Neuron (in vitro differentiated cells): ENCODE results near the gene CD68.
A peak's percentile ranks its signal among the peaks of the same experiment; 100 is the strongest.
"Not testable (repeated sequence)": the region's sequence is repeated elsewhere in the genome, so short reads cannot be mapped to it uniquely, and the experiment has no call there.

Experiments
- H2AFZ ChIP-seq: one replicate; pipeline ENCODE4 v1.6.1; 2013; ENCODE audit warnings: low read depth, mild to moderate bottlenecking, inconsistent platforms, low read length, moderate library complexity
- H3K27me3 ChIP-seq: one replicate; pipeline ENCODE4 v1.6.1; 2013; ENCODE audit warnings: low read length; ENCODE audit not compliant: insufficient read depth
- H3K36me3 ChIP-seq: one replicate; pipeline ENCODE4 v1.6.1; 2013; ENCODE audit warnings: low read length; ENCODE audit not compliant: insufficient read depth
- H3K4me1 ChIP-seq: one replicate; pipeline ENCODE4 v1.6.1; 2013; ENCODE audit warnings: low read length; ENCODE audit not compliant: insufficient read depth
- H3K4me3 ChIP-seq: 2 replicates; pipeline ENCODE4 v1.5.1; 2013; ENCODE audit warnings: mild to moderate bottlenecking, low read length, moderate library complexity
- H3K9me3 ChIP-seq: one replicate; pipeline ENCODE4 v1.6.1; 2013; ENCODE audit warnings: low read length

The CD68 gene

DNA sequence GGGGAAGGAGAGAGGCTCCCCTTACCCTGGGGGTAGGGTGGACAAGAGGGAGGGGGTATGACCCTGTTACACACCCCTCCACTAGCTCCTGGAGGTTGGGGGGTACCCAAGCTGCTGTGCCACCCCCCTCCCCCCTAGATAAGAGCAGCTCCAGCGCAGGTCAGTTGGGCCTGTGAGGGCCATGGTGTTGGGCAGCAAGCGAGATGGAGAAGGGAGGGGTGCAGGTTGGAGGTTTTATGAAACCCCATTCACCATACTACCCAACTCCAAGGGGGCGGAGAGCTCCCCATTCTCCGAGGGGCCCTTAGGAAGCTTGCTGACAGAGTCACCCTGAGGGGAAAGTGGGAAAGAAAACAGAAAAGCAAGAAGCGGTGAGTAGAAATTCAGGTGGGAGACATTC lies 12.2 kb downstream of the CD68 start:
- Histone ChIP-seq H3K9me3 (peaks cover 2% of the 10 kb centered on the region), H3K4me3 (no peak overlapping the region), H3K4me1 (peaks cover 13% of the 10 kb centered on the region), H2AFZ (no peak overlapping the region), H3K36me3 (peaks cover 86% of the 10 kb centered on the region), H3K27me3 (no peaks in the 10 kb centered on the region)

DNA sequence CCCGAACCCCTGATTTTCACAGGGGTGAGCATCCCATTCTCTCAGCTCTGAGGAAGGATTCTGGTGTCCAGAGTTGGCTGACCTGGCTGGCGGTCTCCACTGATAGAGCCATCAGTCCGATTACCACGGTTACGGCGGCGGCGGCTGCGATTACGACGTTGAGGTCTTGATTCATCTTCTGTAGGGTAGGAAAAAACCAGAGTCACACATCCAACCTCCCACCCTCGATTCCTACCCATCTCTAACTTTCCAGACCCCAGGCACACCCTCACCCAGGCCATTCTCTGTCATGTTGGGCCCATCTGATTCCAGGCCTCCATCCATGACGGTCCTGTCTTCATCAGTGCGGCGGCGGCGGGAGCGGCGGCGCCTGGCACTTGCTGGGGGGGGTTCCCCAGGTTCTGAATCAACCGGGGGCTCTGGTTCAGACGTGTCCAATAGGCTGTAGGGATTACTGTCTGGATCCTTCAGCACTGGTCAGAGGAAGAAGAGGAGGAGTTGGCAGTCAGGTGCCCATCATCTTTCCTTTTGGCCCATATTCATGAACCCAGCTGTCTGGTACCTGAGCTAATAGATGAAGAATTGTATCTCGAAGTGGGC lies 13.1 kb downstream of the CD68 start:
- H3K36me3 ChIP-seq, result peaks cover 87% of the 10 kb centered on the region
- peaks cover 13% of the 10 kb centered on the region for H3K4me1 ChIP-seq
- no peak overlapping the region for H2AFZ ChIP-seq
- no peak overlapping the region for H3K4me3 ChIP-seq
- H3K9me3 ChIP-seq, result peaks cover 2% of the 10 kb centered on the region
- no peaks in the 10 kb centered on the region for H3K27me3 ChIP-seq

DNA sequence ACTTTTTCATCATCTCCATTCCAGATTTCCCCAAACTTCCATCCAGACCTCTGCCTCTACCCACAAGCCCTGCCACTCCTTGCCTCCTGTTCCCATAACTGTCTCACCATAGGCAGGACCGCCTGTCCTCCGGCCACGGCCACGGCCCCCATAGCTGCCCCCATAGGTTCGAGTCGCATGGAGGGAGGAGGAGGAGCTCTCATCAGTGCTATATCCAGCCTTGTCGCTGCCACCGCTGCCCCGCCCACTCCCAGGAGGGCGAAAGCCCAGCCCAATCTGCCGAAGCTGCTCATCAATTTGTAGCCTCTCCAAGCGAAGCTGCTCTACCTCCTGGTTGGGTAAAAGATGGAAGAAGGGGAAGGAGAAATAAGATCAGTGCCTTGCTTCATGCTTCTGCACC lies 13.9 kb downstream of the CD68 start:
- no peak overlapping the region for H2AFZ ChIP-seq
- H3K27me3 ChIP-seq, result no peaks in the 10 kb centered on the region
- H3K4me1 ChIP-seq, result peaks cover 13% of the 10 kb centered on the region
- peaks cover 79% of the 10 kb centered on the region for H3K36me3 ChIP-seq
- peaks cover 2% of the 10 kb centered on the region for H3K9me3 ChIP-seq
- H3K4me3 ChIP-seq, result no peak overlapping the region

DNA sequence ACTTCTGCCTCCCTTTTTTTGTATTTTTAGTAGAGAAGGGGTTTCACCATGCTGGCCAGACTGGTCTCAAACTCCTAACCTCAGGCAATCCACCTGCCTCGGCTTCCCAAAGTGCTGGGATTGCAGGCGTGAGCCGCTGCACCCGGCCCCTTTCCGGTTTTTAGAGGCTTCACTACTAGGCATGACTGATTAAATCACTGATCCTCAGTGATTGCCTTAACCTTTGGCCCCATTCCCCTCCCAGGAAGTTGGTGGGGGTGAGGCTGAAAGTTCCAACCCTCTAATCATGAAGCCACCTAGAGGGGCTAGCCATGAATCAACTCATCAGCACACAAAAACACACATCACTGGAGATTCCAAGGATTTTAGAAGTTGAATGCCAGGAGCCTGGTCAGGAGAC lies 18.1 kb downstream of the CD68 start:
- H3K36me3 ChIP-seq, result peaks cover 75% of the 10 kb centered on the region

DNA sequence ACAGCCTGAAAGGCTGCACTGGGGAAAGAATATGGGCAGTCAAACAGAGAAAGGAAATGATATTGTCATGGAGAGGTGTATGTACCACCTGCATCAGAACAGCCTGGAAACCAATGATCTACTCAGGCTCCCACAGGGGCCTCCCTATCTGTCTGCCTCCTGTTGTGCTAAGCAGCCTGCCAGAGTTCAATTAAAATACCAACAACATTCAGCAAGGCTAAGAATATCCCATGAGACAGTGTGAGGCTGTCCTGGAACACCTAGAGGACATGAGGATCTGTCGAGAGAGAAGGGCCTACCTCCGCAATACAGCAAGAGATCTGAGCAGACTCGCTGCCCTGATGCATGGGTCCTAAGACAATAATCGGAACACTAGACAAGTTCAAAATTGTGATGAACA lies 26.8 kb downstream of the CD68 start:
- no peak overlapping the region for H3K4me3 ChIP-seq
- peaks cover 65% of the 10 kb centered on the region for H3K36me3 ChIP-seq
- H3K4me1 ChIP-seq, result no peaks in the 10 kb centered on the region
- H3K27me3 ChIP-seq, result no peaks in the 10 kb centered on the region
- no peaks in the 10 kb centered on the region for H3K9me3 ChIP-seq
- H2AFZ ChIP-seq, result no peak overlapping the region

More for the DNA sequence above, 18.1 kb downstream of the CD68 start:
- not testable (repeated sequence) for H2AFZ ChIP-seq, H3K9me3 ChIP-seq, H3K4me3 ChIP-seq, H3K27me3 ChIP-seq, H3K4me1 ChIP-seq

DNA sequence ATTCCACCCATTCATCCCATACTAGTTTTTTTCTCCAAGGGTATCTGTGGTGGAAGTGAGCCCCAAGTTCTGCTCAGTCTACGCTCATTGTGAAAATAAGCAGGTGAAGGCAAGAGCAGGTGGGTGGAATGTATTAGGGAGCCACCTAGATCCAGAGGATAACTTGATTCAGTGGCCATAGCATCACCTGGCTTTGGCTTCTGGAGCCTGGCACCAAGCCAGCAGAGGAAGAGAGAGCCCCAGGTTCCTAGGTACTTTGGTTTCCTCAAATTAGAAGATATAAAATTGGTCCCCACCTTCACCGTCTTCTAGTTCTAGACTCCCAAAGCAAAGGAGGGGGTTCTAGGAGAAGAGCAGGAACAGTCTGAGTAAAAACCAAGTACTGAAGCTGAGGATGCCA lies 31.2 kb downstream of the CD68 start:
- Histone ChIP-seq H2AFZ (no peak overlapping the region), H3K4me1 (peaks cover 21% of the 10 kb centered on the region), H3K27me3 (no peaks in the 10 kb centered on the region), H3K4me3 (no peak overlapping the region), H3K9me3 (no peaks in the 10 kb centered on the region), H3K36me3 (peaks cover 41% of the 10 kb centered on the region)

DNA sequence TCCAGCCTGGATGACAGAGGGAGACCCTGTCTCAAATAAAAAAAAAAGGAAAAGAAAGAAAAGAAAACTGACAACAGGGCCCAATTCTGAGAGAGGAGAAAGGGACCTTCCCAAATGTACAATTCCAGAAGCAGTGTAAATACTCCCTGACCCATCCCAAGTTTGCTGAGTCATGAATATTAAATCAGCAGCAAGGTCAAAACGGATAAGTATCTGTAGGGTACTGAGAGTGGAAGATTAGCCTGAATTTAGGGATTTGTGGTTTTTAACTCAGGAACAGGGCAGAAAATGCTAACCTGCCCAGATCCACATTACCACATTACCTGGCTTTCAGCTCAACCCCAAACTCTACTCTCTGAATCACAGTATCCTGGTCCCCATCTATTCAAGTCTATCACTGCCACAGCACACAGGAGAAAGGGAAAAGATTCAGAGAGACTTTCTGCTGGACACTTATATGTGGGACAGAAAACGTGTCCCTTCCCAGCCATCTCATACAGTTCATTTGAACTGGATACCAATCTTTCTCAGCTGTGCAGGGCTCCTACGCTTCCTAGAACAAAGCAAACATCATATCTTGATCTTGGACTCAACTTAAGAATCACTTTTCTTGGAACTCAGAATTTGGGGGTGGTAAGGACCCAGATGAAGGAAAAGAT lies 32.3 kb downstream of the CD68 start:
- peaks cover 30% of the 10 kb centered on the region for H3K36me3 ChIP-seq
- H3K4me3 ChIP-seq, result no peak overlapping the region
- no peak overlapping the region for H2AFZ ChIP-seq
- no peaks in the 10 kb centered on the region for H3K27me3 ChIP-seq
- no peaks in the 10 kb centered on the region for H3K9me3 ChIP-seq
- peaks cover 21% of the 10 kb centered on the region for H3K4me1 ChIP-seq

DNA sequence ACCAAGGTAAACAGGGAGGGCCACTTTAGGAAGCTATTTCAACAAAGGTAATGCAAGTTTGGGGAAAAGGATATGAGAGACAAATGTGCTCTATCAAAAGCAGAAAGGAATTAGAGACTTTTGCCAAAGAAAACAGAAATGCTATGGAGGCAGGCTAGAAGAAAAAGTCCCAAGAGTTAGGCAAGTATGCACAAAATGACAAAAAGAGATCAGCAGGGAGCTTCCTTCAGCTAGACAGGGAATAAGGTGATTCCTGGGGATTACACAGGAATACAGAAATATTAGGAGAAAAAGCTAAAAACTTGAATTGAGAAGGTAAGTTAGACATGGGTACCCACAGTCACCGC lies 32.8 kb downstream of the CD68 start:
- Histone ChIP-seq H3K27me3 (no peaks in the 10 kb centered on the region), H3K36me3 (peaks cover 29% of the 10 kb centered on the region), H2AFZ (no peak overlapping the region), H3K9me3 (no peaks in the 10 kb centered on the region), H3K4me1 (peaks cover 21% of the 10 kb centered on the region), H3K4me3 (no peak overlapping the region)

DNA sequence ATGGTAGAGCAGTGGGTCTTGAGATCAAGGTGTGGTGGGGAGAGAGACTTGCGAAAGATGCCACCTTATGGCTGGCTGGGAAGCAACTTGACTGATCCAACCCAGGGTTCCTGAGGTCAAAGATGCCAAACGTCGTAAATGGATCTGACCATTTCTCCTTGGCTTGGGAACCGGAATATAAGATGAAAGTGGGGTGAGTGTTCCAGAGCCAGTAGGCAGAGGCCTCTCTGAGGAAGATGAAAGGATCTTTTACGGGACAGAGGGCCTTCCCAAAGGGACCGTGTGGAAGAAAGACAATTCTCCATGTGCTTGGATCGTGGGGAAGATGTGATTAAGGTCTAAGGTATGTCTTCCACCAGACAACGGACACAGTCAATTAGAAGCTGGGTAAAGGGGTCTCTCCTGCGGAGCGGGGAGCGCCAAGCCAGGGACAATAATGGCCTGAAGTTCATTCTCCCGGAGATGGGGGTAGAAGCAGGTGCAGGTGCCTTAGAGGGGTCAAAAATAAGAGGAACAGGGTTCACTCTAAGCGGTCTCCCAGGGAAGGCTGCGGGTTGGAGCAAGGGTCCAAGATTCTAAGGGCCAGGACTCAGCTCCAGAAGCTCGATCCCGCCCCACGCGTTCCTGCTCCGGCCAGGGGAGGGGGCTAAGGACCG lies 34.5 kb downstream of the CD68 start:
- Histone ChIP-seq H3K4me1 (peaks cover 21% of the 10 kb centered on the region), H3K4me3 (peak overlapping the region; percentile 97), H3K36me3 (peaks cover 27% of the 10 kb centered on the region), H3K27me3 (no peaks in the 10 kb centered on the region), H2AFZ (peak overlapping the region; percentile 22), H3K9me3 (no peaks in the 10 kb centered on the region)

DNA sequence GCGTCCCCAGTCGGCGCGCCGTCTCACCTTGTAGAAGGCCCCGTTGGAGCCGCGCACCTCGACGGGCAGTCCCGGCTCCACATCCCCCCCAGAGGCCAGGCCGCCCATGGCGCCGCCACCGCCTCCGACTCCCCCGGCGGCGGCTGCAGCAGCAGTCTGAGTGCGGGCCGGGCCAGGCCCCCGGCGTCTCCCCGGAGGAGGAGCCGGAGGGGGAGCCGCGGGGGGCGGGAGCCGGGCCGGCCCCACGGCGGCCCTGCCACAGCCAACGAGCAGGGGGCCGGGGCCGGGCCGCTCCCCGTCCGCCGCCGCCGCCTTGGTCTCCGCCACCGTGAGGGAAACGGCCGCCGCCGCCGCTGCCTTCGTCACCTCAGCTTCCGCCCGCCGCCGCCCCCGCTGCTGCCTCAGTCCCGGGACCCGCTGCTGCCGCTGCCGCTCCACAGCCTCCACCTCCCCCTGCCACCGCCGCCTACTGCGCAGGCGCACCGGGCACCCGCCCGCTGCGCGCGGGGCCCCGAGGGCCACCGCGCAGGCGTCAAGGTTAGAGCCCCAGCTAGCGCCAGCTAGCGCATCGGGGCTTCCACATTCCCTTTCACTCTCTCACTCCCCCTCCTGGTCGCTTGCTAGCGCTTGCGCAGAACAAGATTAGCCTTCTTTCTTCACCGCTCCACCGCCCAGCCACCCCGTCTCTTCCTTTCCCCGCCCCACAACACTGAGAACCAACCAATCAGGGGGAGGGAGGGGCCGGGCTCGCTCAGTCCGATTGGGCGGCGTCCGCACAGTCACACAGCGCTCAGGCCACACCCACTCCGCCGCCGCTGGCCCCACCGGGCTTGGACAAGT lies 35.2 kb downstream of the CD68 start, which contains the start of gene FXR2:
TSS of gene FXR2 (minus strand) at position 473 of the 840 bp plus-strand sequence. CDS start at position 108, 365 bp downstream.
- Histone ChIP-seq H3K4me3 (peak within 1 kb of the TSS; percentile 97), H3K27me3 (no peaks in the 10 kb centered on the region), H3K4me1 (peaks cover 21% of the 10 kb centered on the region), H2AFZ (peak within 1 kb of the TSS; percentile 69), H3K36me3 (peaks cover 22% of the 10 kb centered on the region), H3K9me3 (no peaks in the 10 kb centered on the region)

DNA sequence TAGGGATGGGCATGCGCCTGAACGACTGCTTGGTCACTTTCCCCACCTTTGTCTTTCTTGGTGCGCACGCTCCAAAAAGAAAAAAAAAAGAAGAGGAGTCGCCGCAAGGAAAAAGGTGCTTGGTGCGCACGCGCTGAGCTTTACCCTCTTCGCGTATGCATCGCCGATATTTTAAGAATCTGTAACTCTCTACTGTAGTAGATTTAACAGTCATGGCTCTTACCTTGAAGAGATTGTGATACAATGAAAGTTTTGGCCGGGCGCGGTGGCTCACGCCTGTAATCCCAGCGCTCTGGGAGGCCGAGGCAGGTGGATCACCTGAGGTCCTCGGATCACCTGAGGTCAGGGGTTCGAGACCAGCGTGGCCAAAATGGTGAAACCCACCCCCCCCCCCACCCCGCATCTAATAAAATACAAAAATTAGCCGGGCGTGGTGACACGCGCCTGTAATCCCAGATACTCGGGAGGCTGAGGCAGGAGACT lies 35.9 kb downstream of the CD68 start:
- H3K4me1 ChIP-seq, result peaks cover 21% of the 10 kb centered on the region
- peak overlapping the region; percentile 69 for H2AFZ ChIP-seq
- H3K9me3 ChIP-seq, result no peaks in the 10 kb centered on the region
- H3K27me3 ChIP-seq, result no peaks in the 10 kb centered on the region
- peaks cover 18% of the 10 kb centered on the region for H3K36me3 ChIP-seq
- H3K4me3 ChIP-seq, result peak overlapping the region; percentile 51

DNA sequence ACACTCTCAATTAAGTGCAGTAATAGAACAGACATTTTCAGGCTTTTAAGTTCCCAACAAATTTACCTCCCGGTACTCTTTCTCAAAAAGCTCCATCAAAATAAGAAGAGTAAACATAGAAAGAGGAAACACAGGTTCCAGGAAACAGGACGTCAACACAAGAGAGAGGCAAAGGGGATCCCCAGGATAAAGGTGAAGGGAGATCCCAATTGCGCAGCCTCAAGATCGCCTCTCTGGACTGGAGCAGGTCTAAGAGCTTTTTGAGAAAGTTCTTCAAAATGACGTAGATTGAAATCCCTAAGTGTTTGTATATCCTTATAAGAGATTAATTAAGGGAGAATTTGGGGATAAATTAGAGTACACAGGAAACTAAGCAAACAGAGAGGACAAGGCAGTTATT lies 39.2 kb downstream of the CD68 start:
- Histone ChIP-seq H3K4me1 (peaks cover 6% of the 10 kb centered on the region), H3K36me3 (no peaks in the 10 kb centered on the region), H3K9me3 (no peaks in the 10 kb centered on the region), H3K4me3 (no peak overlapping the region), H2AFZ (no peak overlapping the region), H3K27me3 (no peaks in the 10 kb centered on the region)

DNA sequence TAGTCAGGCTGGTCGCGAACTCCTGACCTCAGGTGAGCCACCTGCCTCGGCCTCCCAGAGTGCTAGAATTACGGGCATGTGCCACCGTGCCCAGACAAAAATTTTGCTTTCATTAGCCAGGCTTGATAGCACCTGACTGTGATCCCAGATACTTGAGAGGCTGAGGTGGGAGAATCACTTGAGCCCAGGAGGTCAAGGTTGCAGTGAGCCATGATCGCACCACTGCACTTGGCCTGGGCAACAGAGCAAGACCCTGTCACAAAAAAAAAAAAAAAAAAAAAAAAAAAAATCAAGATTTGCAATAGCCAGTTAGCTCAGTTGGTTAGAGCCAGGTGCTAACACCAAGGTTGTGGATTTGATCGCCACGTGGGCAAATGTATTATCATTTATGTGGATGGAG lies 41.4 kb downstream of the CD68 start:
- Histone ChIP-seq H3K4me1 (no peaks in the 10 kb centered on the region), H3K9me3 (no peaks in the 10 kb centered on the region), H3K4me3 (no peak overlapping the region), H2AFZ (no peak overlapping the region), H3K27me3 (no peaks in the 10 kb centered on the region), H3K36me3 (peaks cover 2% of the 10 kb centered on the region)
